GM18951 (cell line): ENCODE measurements around the gene MFAP1.
"Not testable (repeated sequence)": the region's sequence is repeated elsewhere in the genome, so short reads cannot be mapped to it uniquely, and the experiment has no call there.

ENCODE experiments used
- POLR2A ChIP-seq: IDR thresholded peaks from 4 replicates; pipeline ENCODE4 v1.6.1; 2011; ENCODE audit warnings: mild to moderate bottlenecking; ENCODE audit not compliant: insufficient read length, insufficient read depth; ENCODE audit errors: extremely low read depth
- in situ Hi-C: fragments of 300-500 bp; cut with MboI; formaldehyde crosslinking; loops from one replicate; pipeline ENCODE4 v1.12.0; 2022; ENCODE audit warnings: low sequenced_read_pairs, mixed read lengths, inconsistent platforms; ENCODE audit not compliant: unreplicated experiment

MFAP1 gene

DNA sequence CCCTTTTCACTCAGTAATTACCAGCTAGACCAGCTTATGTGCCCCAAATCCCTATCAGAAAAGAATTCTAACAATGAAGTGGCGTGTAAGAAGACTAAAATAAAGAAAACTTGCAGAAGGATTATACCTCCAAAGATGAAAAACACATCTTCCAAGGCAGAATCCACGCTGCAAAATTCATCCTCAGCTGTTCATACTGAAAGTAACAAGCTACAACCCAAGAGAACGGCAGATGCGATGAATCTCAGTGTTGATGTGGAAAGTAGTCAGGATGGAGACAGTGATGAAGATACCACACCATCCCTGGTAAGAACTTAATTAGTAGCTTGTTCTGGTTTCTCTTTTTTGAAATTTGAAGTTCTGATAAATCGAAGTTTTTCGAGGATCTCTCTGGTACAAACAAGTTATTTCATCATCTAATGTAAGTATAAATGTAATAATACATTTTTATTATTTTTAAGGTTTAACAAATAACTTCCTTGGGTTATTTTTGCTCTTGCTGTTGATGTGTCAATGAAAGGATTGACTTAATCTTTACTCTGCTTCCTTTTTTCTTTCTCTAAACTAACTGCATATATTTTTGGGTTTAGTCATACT lies 3.7 kb upstream of the MFAP1 start:
- in situ Hi-C loops, result no loop called here
- TF ChIP-seq POLR2A, result no peak

DNA sequence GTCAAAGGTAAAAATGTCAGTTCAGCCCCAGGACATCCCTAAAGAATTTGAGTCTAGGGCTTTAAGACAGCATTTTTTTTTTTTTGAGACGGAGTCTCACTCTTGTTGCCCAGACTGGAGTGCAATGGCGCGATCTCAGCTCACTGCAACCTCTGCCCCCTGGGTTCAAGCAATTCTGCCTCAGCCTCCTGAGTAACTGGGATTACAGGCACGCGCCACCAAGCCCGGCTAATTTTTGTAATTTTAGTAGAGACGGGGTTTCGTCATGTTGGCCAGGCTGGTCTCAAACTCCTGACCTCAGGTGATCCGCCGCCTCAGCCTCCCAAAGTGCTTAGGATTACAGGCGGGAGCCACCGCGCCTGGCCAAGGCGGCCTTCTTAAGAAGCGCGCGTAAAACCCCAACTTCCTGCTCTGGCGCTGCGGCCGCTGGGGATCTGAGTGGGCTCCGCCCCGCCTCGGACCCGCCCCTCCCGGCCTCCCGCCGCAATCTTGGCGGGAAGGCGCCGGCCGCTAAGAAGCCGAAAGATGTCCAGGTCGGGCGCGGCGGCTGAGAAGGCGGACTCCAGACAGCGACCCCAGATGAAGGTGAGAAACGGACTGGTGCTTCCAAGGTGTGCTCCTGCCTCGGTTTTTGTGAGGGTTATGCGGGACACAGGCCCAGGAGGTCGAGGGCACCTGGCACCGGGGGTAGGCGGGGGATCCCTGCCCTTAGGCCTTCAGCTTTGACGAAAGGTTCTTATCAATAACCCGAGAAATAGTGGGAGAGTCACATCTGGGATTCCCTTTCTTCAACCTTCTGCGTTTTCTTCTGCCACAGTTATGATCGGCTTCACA lies 2.2 kb upstream of the MFAP1 start, which contains the start of gene WDR76:
Gene WDR76 (plus strand): TSS at position 495 of the 834 bp plus-strand sequence. CDS start 31 bp downstream, at position 526.
- in situ Hi-C loops, result no loop called here
- peak; percentile 44 for TF ChIP-seq POLR2A

DNA sequence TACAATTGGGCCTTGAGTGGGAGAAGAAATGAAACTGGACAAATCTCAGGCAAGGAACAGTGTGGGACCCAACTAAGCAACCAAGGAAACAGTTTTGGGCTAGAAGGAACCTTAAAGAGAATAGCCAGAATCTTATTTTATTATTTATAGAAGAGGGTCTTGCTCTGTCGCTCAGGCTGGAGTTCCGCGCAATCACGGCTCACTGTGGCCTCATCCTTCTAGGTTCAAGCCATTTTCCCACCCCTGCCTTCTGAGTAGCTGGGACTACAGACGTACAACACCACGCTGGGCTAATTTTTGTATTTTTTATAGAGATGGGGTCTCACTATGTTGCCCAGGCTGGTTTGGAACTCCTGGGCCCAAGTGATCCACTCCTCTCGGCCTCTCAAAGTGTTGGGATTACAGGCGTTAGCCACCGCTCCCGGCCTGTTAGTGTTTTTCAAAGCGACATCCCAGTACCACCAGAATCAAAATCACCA lies 1.6 kb upstream of the MFAP1 start:
- in situ Hi-C loops, result no loop called here
- TF ChIP-seq POLR2A, result no peak

- in situ Hi-C loops, result not testable (repeated sequence)
Observed at GRCh38 chr15:43825305-43825704, 815 bp upstream of the MFAP1 start.

DNA sequence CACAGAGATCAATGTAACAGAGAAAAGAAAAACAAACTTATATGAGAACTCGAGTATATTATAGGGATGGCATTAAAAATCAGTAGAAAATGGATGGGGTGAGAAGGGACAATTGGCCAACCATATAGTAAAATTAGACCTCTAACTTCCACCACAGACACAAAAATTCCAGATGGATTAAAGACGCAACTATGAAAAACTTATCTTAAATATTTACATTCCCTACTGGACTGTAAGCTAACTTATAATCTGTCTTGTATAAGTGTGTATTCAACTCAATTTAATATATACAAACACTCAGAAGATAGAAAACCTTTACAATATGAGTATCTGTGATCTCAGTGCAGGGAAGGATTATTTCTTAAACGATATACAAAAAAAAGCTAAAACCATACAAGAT lies 3.0 kb downstream of the MFAP1 start:
- in situ Hi-C loops, result no loop called here
- no peak for TF ChIP-seq POLR2A

GRCh38 chr15:43815064-43815463 lies 9.4 kb downstream of the MFAP1 start:
- in situ Hi-C loops, result not testable (repeated sequence)

DNA sequence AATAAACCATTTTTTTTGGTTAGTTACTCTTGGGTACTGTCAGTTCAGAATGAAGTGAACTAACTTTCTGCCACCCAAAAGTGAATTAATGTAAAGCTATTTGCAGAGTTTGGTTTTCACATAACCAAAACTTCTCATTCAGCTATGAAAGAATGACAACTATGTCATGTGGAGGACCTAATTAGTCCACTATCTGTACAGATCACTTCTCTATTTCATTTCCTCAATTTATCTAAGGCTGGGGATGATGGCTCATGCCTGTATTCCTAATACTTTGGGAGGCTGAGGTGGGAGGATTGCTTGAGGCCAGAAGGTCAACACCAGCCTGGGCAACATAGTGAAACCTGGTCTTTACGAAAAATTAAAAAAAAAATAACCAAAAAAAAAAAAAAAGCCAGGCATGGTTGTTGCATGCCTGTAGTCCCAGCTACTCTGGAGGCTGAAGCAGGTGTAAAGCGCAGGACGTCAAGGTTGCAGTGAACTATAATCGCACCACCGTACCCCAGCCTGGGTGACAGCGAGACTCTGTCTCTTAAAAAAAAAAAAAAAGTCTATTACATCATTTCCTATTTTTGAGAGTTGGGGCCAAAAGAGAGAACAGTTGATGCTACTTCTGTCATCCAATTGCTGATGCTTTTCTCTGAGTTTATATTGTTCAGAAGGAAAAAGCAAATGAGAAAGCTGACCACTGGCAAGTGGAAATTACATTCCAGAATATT lies 15.4 kb downstream of the MFAP1 start:
- TF ChIP-seq POLR2A, result no peak
- in situ Hi-C loops, result no loop called here

DNA sequence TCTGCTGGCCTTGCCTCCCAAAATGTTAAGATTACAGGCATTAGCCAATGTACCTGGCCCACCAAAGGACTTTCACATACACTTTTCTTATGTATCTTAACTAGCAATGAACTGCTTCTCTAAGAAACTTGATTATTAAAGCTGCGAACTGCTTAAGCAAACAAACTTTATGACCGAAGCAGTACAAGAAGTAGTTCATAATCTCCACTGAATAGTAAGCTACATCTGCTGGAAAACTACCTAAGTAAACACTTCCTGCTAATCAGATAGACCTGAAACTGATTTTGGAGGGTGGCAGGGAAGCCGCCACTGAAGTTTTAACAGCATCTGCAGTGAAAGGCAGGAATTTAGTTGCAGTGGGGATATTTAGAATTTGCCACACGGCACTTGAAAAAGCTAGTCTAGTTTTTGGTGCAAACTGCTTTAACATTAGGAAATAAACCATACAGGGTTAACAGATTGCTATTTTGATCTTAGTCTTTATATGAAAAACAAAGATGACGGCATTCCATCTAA lies 16.0 kb downstream of the MFAP1 start:
- no peak for TF ChIP-seq POLR2A
- in situ Hi-C loops, result no loop called here

DNA sequence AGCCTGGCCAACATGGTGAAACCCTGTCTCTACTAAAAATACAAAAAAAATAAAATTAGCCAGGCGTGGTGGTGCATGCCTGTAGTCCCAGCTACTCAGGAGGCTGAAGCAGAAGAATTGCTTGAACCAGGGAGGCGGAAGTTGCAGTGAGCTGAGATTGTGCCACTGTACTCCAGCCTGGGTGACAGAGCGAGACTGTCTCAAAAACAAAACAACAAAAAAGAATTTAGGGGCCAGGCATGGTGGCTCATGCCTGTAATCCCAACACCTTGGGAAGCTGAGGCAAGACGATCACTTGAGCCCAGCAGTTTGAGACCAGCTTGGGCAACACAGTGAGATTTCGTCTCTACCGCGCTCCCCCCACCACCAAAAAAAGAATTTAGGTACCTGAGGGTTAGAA lies 21.8 kb downstream of the MFAP1 start:
- in situ Hi-C loops, result not testable (repeated sequence)

DNA sequence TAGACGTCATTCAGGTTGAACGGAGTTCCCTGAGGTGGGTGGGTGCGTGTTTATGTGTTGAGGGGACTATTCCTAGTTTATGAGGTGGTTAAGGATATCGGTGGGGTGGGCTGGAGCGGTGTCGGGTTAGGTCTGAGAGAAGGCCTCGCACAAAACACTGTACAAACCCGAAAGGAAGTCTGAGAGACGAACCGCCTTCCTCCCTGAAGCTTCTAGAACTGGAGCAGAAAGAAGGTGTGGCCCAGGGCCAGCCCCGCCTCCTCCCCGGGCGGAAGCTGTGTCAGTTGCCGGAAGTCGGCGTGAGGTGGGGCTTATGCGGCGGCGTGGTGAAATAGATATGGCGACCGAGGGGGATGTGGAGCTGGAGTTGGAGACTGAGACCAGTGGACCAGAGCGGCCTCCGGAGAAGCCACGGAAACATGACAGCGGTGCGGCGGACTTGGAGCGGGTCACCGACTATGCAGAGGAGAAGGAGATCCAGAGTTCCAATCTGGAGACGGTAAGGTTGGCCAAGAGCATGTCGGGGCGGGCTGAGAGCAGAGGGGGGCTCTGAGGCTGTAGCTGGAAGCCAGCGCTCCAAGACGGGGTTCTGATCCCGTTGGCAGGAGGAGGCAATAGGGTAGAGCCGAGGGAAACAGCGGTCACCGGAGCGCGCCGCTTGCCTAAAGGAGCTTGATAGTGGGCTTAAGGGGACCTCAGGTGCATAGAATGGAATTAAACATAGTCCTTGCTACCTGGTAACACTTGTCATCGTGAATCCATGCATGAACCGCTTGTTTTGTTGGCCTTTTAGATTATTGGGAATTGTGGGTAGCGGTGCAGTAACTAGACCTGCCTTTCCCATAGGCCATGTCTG lies 24.0 kb downstream of the MFAP1 start, which contains the start of gene HYPK:
Gene HYPK (plus strand): TSS at position 314 of the 856 bp plus-strand sequence. CDS start 24 bp downstream, at position 338.
- in situ Hi-C loops, result no loop called here
- peak; percentile 78 for TF ChIP-seq POLR2A

DNA sequence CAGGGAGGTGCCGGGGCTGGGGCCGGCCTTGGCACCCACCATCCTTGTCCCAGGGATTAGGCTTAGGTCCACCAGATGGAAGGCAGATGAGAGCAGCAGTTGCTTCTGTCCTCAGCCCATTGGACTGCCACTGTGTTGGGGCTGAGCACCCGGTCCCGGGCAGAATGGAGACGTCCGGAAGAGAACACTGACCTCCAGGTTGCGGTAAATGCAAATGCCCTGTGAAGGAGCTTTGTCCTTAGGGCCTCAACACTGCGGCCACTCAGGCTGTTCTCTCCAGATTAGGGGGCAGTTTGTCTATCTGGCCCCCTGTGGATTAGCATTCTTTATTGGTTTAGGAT lies 24.6 kb downstream of the MFAP1 start, which contains the start of gene SERINC4:
Gene SERINC4 (minus strand): TSS at position 276 of the 341 bp plus-strand sequence. CDS start 234 bp downstream, at position 42.
- TF ChIP-seq POLR2A, result no peak
- in situ Hi-C loops, result no loop called here

DNA sequence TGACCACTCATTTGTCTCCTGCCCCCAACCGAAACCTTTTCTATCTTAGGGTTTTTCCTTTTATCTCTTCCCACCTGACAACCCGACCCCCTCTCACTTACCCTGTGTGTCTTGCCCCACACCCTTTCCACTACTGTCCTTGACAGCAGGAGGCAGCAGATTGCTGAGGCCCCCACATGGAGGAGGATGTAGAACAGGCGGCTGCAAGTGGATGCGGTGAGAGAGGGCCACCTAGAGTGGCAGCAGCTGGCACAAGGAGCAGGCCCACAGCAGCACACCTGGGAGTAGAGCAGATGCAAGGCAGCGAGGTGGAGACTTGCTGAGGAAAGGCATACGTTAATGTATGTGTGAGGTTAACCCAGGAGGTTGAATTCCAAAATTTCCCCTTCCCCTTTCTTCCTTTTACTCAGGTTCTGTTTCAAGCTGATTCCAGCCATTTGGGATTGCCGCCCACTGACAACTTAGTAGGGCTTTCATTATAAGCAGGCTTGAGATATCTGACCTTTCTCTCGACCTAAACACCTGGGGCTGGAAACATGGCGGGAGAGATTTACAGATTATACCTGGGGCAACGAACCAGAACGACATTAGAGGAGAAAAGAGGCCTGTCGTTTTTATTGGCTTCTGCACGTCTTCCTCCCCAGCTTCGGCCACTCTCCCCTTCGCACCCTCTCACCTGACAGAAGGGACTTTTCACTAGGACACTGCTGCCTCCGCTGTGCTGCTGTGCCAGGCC lies 25.1 kb downstream of the MFAP1 start:
- TF ChIP-seq POLR2A, result no peak
- in situ Hi-C loops, result no loop called here
